MM.1S (cell line): ENCODE measurements around the gene OR2A25.

ENCODE experiments used
- EZH2 ChIP-seq: fragments of 300-600 bp; sonication (generic); optimal IDR thresholded peaks from 2 replicates; pipeline ENCODE3; 2017; ENCODE audit warnings: low read depth, mild to moderate bottlenecking, antibody characterized with exemption, low read length, mixed read lengths
- TF ChIP-seq, protein P1 (sequence below): fragments of 300-600 bp; sonication (generic); IDR thresholded peaks from 2 replicates; pipeline ENCODE4 v1.5.1; 2016; ENCODE audit warnings: antibody characterized with exemption, low read length, mixed read lengths

- no peak for TF ChIP-seq EZH2
- TF ChIP-seq, protein P1, sequence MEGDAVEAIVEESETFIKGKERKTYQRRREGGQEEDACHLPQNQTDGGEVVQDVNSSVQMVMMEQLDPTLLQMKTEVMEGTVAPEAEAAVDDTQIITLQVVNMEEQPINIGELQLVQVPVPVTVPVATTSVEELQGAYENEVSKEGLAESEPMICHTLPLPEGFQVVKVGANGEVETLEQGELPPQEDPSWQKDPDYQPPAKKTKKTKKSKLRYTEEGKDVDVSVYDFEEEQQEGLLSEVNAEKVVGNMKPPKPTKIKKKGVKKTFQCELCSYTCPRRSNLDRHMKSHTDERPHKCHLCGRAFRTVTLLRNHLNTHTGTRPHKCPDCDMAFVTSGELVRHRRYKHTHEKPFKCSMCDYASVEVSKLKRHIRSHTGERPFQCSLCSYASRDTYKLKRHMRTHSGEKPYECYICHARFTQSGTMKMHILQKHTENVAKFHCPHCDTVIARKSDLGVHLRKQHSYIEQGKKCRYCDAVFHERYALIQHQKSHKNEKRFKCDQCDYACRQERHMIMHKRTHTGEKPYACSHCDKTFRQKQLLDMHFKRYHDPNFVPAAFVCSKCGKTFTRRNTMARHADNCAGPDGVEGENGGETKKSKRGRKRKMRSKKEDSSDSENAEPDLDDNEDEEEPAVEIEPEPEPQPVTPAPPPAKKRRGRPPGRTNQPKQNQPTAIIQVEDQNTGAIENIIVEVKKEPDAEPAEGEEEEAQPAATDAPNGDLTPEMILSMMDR: no peak
Measured at GRCh38 chr7:144020340-144020739, 49.3 kb upstream of the OR2A25 start.
